Raji (cell line): ENCODE results near the gene FSCB.

Experiments used
- POLR2A ChIP-seq: IDR thresholded peaks from 2 replicates; pipeline ENCODE4 v1.6.1; 2011; ENCODE audit warnings: low read depth, low read length, control low read depth; ENCODE audit not compliant: insufficient read depth

FSCB gene, protein sequence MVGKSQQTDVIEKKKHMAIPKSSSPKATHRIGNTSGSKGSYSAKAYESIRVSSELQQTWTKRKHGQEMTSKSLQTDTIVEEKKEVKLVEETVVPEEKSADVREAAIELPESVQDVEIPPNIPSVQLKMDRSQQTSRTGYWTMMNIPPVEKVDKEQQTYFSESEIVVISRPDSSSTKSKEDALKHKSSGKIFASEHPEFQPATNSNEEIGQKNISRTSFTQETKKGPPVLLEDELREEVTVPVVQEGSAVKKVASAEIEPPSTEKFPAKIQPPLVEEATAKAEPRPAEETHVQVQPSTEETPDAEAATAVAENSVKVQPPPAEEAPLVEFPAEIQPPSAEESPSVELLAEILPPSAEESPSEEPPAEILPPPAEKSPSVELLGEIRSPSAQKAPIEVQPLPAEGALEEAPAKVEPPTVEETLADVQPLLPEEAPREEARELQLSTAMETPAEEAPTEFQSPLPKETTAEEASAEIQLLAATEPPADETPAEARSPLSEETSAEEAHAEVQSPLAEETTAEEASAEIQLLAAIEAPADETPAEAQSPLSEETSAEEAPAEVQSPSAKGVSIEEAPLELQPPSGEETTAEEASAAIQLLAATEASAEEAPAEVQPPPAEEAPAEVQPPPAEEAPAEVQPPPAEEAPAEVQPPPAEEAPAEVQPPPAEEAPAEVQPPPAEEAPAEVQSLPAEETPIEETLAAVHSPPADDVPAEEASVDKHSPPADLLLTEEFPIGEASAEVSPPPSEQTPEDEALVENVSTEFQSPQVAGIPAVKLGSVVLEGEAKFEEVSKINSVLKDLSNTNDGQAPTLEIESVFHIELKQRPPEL

DNA sequence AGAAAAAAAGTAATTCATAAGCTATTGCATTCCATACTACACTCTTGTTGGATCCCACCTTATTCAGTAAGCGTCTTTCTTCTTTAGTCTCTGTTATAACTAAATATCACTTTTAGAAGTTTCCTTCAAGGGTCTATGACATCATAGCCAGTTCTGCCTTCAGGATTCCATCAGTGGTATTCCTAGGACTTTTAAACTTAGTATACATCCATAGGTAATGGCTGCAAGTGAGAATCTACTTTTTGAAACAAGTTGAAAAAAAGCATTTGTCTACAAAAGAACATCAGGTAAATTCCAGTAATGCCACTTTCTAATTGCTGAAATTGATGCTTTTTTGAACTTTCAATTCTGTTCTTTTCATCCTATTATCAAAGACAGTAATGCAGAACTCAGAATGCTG, at the start of gene FSCB:
Gene FSCB (minus strand): TSS at position 101 of the 400 bp plus-strand sequence. CDS start 296 bp downstream, outside the sequence.
- TF ChIP-seq POLR2A: no peak

DNA sequence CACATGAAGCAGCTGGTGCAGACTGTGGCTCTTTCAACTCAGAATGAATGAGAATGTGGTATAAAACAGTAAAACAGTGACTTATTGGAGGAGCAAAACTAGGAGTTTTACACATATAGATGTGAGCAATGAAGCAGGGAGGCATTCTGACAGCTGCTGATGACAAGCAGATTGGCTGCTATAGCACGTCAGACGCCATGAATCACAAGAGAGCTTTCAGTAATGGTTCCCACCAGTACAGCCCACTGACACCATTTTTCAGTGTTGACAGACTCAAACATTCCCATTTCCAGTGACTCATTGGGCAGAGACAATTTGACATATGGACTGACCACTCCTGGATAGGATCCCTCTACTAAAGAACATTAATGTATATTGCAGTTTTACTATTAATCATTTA, 24.6 kb upstream of the FSCB start:
- TF ChIP-seq POLR2A: no peak

DNA sequence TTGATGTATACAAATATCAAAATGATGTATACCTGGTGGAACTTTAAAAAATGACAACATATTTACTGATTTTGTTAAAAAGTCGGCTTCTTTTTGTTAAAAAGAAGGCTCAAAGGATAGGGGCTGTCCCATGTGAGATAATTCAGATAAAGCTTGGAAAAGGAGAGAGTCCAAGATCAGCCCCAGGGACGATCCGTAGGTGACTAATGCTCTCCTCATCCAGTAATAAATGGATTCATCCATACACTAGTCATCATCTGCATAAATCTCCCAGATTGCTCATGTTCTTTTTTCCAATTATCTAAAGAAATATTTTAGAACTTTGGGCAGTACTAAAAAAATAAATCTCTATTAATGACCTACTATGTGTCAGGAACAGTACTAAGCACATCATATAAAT, 23.4 kb upstream of the FSCB start:
- no peak for TF ChIP-seq POLR2A

DNA sequence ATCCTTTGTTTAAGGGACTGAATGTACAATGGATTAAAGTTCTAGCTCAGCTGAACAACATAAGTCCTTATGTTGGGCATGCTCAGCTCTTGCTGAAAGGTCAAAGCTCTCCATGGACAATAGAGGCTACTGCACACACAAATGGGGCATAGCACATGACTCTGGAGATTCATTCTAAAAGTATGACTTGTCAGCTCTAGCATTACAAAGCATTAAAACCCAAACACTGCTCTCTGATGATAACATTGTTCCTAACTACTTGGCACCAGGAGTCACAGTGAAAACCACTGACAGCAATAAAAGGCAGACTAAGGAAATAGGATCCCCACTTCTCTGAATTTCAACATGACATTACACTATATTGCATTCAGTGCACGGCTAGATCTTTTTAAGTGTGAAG, 21.9 kb upstream of the FSCB start:
- no peak for TF ChIP-seq POLR2A

DNA sequence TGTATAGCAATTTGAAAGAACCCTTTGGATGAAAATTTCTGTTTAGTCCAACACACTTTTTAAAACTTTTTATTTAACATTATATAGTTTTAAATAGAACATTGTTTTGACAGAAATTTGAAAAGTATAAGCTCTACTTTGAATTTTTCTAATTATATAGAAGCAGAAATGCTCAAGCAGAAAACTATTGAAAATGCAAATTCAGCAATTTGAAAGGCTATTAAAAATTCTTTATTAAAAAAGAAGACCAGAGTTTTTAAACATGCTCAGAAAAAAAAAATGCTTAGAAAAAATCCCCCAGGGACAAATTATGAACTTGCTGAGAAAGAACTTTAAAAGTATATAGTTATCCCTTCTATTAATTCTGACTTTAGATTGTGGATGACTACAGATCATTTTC, 21.1 kb upstream of the FSCB start:
- no peak for TF ChIP-seq POLR2A

DNA sequence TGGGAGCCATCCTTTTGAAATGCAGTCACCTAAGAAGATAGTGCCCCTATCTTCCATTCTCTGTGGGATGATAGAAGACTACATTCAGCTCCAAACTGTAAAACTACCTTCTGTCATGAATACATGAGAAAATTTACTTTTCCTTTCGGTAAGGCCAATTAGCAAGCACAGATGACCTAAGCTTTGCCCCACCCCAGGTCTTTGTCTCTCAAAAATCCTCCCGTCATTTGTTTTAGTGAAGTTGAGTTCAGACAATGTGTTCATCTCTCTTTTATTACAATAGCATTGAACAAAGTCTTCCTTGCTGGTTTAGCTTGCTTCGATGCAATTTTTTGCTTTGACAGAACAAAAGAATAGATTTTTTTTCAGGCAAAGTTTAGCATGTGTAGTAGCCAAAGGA, 18.2 kb upstream of the FSCB start:
- no peak for TF ChIP-seq POLR2A

DNA sequence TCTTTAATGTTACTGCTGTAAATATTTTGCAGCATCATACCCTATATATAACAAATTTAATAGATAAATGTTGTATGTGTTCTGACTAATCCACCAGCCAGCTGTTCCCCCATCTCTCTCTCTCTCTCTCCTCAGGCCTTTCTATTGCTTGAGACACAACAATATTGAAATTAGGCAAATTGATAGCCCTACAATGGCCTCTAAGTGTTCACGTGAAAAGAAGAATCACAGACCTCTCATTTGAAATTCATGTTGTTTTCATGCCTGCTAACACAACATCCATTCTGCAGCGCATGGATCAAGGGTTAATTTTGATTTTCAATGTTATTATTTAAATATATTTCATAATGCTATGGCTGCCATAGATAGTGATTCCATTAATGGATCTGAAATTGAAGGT, 1.8 kb upstream of the FSCB start:
- no peak for TF ChIP-seq POLR2A

DNA sequence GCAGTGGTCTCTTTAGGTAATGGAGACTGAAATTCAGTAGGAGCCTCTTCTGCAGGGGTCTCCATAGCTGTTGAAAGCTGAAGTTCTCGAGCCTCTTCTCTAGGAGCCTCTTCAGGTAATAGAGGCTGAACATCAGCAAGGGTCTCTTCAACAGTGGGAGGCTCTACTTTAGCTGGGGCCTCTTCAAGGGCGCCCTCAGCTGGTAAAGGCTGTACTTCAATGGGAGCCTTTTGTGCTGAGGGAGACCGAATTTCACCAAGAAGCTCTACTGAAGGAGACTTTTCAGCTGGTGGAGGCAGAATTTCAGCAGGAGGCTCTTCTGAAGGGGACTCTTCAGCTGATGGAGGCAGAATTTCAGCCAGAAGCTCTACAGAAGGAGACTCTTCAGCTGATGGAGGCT, 1.5 kb downstream of the FSCB start:
- no peak for TF ChIP-seq POLR2A

DNA sequence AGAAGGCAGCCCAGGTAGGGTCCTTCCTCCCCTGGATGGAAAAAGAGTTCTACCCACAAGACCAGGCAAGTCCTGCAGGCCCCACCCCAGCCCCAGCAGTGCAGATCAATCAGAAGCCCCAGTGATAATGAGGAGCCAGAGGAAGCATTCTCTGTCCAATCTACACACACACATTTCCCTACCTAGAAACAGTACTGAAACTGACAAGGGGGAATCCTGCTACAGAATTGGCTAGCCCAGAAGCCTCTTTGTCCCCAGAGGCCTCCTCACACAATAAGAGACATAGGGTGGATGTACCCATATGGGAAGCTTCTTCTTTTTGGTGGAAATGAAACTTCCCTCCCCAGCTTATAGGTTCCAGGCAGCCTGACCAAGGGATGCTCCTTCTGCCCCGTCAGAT, 9.9 kb downstream of the FSCB start:
- no peak for TF ChIP-seq POLR2A

DNA sequence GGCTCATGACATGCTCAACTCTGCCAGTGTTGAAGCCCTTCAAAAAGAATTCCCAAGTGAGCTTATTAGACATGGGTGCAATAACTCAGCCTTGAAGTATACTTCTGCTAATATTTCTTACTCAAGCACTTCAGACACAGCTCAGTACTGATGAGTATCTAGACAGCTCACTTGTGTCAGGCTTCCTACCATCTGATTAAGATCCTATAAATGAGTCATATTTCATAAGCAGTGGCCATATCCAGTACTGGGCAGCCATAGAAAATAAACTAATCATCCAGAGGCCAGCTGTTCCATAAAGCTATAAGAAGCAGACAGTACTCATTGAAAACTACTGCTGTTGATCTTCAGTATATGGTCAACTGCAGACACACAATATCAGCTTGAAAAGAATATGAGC, 12.9 kb downstream of the FSCB start:
- TF ChIP-seq POLR2A: no peak

DNA sequence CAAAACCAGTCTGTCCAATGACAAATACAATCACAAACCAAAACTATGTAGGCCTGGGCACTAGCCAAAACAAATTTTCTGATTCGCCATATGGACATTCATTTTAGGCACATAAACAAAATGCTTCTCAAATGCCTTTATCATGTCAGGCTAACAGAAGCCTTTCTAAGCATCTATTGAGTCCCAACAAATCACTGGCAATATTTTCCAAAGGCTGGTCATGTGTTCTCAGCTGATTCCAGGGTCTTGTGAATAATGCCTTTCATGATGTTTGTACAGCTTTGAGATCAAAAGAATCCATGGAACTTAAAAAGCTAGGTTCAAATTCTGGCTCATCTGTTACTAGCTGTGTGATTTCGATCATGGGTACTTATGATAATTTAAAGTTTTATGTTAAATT, 16.1 kb downstream of the FSCB start:
- no peak for TF ChIP-seq POLR2A

DNA sequence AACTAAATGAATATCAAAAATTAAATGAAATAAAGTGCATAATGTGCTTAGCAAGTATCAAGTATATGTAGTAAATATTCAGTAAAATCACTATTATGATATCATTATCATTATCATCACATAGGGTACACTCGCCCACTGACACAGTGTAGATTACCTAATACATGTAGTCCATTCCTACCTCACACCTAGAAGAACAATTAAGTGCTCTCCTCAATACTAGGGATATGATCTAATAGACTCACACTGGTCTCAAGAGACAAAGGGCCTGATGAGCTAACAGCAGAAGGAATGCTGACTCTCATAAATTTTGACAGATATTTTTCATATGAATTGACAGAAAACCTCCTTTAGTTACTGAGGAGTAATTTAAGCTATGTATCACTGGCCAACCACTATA, 29.1 kb downstream of the FSCB start:
- no peak for TF ChIP-seq POLR2A

DNA sequence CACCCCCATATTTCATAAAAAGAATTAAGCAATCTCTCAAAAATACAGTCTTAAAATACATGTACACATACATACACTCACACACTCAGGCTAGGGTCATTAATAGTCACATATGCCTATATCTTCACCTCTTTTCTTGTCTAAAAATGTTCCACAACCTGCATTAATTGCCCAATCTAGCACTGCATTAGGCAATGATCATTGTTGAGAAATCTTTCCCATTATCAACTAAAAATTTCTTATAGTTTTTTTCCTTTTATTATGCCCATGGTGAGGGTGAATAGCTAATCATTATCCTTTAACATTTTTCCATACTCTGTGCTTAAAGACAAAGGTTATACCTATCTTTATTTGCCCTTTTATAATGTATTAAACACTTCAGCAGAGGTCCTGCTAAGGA, 38.3 kb downstream of the FSCB start:
- no peak for TF ChIP-seq POLR2A

DNA sequence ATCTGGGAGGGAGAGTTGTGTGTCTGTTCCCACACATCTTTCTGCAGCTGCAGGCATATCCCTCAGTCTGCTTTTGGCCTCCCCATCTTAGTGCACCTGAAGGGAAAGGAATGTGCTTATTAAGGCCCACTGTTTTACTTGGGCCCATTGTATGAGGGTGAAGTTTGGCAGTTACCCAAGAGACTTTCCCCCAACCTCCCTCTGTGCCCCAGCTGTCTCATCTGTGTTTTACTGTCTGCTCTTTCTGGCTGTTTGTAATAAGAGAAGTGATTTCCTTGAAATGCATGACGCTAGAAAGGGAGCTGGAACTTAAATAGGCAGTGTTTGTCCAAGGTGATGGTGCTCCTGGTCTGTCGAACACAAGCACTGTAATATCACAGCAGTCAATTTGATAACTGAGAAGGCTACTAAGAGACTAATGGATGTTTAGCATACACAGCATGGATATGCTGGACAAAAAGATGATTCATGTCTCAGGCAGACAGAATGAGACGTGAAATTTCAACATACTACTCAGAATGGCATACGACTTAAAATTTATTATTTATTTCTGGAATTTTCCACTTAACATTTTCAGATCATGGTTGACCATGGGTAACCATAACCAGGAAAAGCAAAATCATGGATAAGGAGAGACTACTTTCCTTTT, 43.6 kb downstream of the FSCB start:
- no peak for TF ChIP-seq POLR2A

DNA sequence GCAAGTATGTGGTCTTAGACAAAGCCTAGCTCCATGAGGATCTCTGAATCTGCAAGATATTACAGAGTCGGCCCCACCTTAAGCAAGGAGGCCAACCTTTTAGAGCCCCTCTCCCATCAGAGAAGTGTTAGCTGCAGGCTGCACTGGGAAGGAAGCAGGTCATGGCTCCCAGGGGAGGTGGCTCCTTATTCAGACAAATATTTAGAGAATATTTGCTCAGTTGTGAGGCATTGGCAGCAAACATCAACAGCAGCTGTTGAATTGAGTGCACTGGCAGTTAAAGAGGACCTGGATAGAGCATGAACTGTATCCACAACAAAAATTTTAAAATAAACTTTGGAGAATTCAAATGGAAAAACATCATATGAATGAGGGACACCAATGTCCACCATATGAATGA, 44.7 kb downstream of the FSCB start:
- TF ChIP-seq POLR2A: no peak

DNA sequence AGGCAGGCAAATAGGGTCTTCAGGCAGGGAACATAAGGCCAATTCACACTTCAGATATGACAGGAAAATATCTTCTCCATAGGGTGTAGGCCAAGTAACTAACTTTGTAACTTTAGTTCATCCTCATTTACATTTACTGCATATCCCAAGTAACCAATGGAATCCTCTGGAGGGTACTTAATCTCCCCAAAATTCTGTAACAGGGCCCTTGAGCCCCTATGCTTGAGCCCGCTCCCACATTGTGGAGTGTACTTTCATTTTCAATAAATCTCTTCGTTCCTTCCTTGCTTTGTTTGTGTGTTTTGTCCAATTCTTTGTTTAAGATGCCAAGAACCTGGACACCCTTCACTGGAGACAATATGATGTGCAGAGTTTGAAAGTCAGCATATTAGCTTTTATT, 45.3 kb downstream of the FSCB start:
- TF ChIP-seq POLR2A: no peak
